Adrenal gland (tissue), 12 donors: ENCODE measurements around the gene TSSK2. TPM values are rescaled to one million over a fixed set of nuclear protein-coding genes. Genes with fewer than 3 reads are reported as not detected.
A peak's percentile ranks its signal among the peaks of the same experiment; 100 is the strongest.

Experiments
- DNase-seq, 7 donors: peaks; one replicate each; pipeline ENCODE4 v3.0.0-alpha.2; 2019 to 2020
- H3K27ac ChIP-seq, 5 donors: fragments of 200-600 bp; sonication (generic) in 4 of 5; 1 replicate in 3 of 5; 2 replicates in 2 of 5; pipeline versions ENCODE4 v1.5.1 to v1.8.0; 2016 to 2020; ENCODE audit warnings: mild to moderate bottlenecking in 1 of 5
- H3K27me3 ChIP-seq: fragments of 200-600 bp; 2 replicates; pipeline ENCODE4 v1.8.0; 2021
- H3K36me3 ChIP-seq, 2 donors: fragments of 200-600 bp; replicated peaks in 1 of 2; 1 replicate in 1 of 2; 2 replicates in 1 of 2; pipeline versions ENCODE4 v1.5.1 to v1.8.0; 2018 to 2022
- H3K4me1 ChIP-seq, 2 donors: fragments of 200-600 bp; replicated peaks in 1 of 2; 1 replicate in 1 of 2; 2 replicates in 1 of 2; pipeline versions ENCODE4 v1.5.1 to v1.8.0; 2018 to 2021
- H3K4me3 ChIP-seq, 4 donors: fragments of 200-600 bp; sonication (generic) in 3 of 4; one replicate each; pipeline ENCODE4 v1.5.1; 2016 to 2018
- H3K9me3 ChIP-seq, 3 donors: fragments of 200-600 bp; sonication (generic) in 1 of 3; replicated peaks in 1 of 3; 1 replicate in 2 of 3; 2 replicates in 1 of 3; pipeline versions ENCODE4 v1.5.1 to v1.8.0; 2016 to 2021
- POLR2A ChIP-seq, 2 donors: fragments of 450-650 bp; IDR thresholded peaks; one replicate each; pipeline ENCODE4 v1.6.1; 2017; ENCODE audit warnings: antibody characterized with exemption in 2 of 2, mild to moderate bottlenecking in 2 of 2, moderate library complexity in 1 of 2
- WGBS, 4 donors: extraction: QIAGEN DNeasy Blood & Tissue Kit in 2 of 4; methylation state at CpG; one replicate each; pipeline versions ENCODE4 v1.1.5 to v1.1.7; 2013 to 2017; 5-methylcytosine and 5-hydroxymethylcytosine counted together
- intact Hi-C, 2 donors: fragments of 100-400 bp; cut with DNase I; formaldehyde crosslinking; loops; one replicate each; pipeline versions ENCODE4 v1.14.1 to v1.15.0; 2022 to 2023
- polyA plus RNA-seq, 3 donors: library from polyadenylated mRNA; stranded (reverse); fragments of 200-250 nt in 2 of 3; fragments of 350-450 nt in 1 of 3; fragmentation: Illumina TruSeq in 1 of 3; extraction: RNeasy Lipid Tissue Mini Kit (QIAGEN cat#74804) in 1 of 3; gene quantifications; one replicate each; pipeline ENCODE4 v1.2.3, GENCODE V29; 2013 to 2014
- total RNA-seq, 9 donors: library from RNA; depleted of rRNA in 4 of 9; stranded (reverse); fragments of >200 nt in 4 of 9; fragments of 120-200 nt in 1 of 9; fragmentation: NEBNext Ultra II Directional in 1 of 9; extraction: Animal tissue kit (Norgen Biotek cat#: 25700) in 1 of 9; gene quantifications; one replicate each; pipeline versions ENCODE4 v1.1.0 to v1.2.4, GENCODE V29; 2013 to 2023
- TF ChIP-seq, protein P1 (sequence below), 6 experiments: fragments of 450-650 bp in 4 of 6; fragments of 200-600 bp in 2 of 6; sonication (generic) in 1 of 6; IDR thresholded peaks; 1 replicate in 5 of 6; 2 replicates in 1 of 6; pipeline versions ENCODE4 v1.5.1 to v1.8.0; 2016 to 2021; ENCODE audit warnings: antibody characterized with exemption in 6 of 6, mild to moderate bottlenecking in 2 of 6, moderate library complexity in 1 of 6
- donor health status: healthy with polysubstance abuse.
- donor health status: Bipolar disorder and iron deficiency.
- donor health status: DM: yes; HTN: yes; CAD: no.
- donor health status: DM: no; HTN: no; CAD: no.
- donor health status: DM: no; HTN: no; CAD: no.
- donor health status: DM: yes; HTN: yes; CAD: no.

TSSK2 gene
- total and polyA plus RNA-seq, 12 donors = 0.06 to 0.32 TPM; not detected in 10

DNA sequence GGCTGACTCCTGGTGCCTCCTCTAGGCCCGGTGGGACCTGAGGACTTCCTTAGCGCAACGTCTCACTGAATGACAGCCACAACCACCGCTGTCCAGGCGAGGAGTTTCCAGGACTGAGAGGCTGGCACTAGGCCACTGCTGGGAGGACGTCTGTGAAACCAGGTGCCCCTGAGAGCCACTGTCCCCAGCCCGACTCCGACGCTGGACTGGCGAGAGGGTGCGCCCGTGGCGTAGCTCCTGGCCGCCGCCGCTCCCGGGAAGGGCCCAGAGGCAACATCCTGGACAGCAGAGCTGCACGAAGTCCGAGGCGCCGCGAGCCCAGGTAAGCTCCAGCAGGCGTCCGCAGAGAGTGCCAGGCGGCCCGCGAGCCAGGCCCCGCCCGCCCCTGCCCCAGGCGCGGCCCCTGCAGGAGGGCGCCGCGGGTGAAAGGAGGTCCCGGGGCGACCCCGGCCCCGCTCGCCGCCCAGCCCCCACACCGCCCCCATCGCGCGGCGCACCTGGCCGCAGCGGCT lies 9.4 kb upstream of the TSSK2 start:
- Histone ChIP-seq H3K9me3 (no peaks in the 10 kb centered on the region), H3K36me3 (no peaks in the 10 kb centered on the region), H3K27ac (peak overlapping the region; percentile 78 to 99 (median 92)), H3K4me1 (peaks cover 9 to 47% of the 10 kb centered on the region in 2 donors), H3K4me3 (peak overlapping the region; percentile 37 to 98 (median 68)), H3K27me3 (no peaks in the 10 kb centered on the region)
- peak; percentile 62 to 88 (median 78) for DNase-seq
- peak; percentile 19 to 53 for TF ChIP-seq POLR2A (IDR thresholded peaks at IDR 0.05)
- TF ChIP-seq, protein P1, sequence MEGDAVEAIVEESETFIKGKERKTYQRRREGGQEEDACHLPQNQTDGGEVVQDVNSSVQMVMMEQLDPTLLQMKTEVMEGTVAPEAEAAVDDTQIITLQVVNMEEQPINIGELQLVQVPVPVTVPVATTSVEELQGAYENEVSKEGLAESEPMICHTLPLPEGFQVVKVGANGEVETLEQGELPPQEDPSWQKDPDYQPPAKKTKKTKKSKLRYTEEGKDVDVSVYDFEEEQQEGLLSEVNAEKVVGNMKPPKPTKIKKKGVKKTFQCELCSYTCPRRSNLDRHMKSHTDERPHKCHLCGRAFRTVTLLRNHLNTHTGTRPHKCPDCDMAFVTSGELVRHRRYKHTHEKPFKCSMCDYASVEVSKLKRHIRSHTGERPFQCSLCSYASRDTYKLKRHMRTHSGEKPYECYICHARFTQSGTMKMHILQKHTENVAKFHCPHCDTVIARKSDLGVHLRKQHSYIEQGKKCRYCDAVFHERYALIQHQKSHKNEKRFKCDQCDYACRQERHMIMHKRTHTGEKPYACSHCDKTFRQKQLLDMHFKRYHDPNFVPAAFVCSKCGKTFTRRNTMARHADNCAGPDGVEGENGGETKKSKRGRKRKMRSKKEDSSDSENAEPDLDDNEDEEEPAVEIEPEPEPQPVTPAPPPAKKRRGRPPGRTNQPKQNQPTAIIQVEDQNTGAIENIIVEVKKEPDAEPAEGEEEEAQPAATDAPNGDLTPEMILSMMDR (IDR thresholded peaks at IDR 0.05) = no peak
- 0% methylated on average over 1 to 47 of the region's 47 CpGs for whole genome bisulfite sequencing, 4 donors
- intact Hi-C loops = no loop called here

DNA sequence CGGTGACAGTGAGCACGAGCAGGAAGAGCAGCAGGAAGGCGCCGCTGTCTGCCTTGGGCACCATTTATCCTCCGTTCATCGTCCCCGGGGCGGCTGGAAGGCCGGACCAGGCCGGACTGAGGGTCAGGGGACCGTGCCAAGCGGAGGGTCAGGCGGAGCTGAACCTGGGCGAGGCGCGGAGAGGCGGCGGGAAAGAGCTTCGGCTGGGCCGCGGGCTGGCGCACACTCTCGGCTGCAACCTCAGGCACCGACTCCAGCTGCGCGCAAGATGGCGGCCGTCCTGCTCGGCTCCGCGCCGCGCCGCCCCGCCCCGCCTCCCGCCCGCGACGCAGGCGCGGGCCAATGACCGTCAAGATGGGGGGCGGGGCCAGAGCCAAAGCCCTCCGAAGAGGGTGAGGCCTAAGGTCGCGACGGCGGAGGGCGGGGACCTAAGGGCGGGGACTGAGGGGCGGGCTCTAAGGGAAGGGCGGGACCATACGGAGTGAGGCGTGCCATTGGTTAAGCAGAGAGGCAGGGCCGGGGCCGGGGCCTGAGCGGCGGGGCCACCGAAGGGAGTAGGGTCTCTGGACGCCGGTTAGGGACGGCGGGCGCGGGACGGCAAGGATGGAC lies 8.9 kb upstream of the TSSK2 start, which contains the start of gene DGCR2:
TSS of gene DGCR2 (minus strand) at position 270 of the 609 bp plus-strand sequence. CDS start at position 64, 206 bp downstream.
- WGBS, 4 donors = 0 to 1% (median 0%) methylated on average over 21 to 67 of the region's 67 CpGs
- Histone ChIP-seq H3K4me1 (peaks cover 9 to 43% of the 10 kb centered on the region in 2 donors), H3K27me3 (no peaks in the 10 kb centered on the region), H3K9me3 (no peaks in the 10 kb centered on the region), H3K27ac (peak within 1 kb of the TSS; percentile 78 to 99 (median 92)), H3K36me3 (no peaks in the 10 kb centered on the region), H3K4me3 (peak within 1 kb of the TSS; percentile 37 to 98 (median 68))
- intact Hi-C loops = no loop called here
- DNase-seq = peak; percentile 97 to 98 (median 97)
- TF ChIP-seq, protein P1 (IDR thresholded peaks at IDR 0.05) = no peak
- TF ChIP-seq POLR2A (IDR thresholded peaks at IDR 0.05) = peak; percentile 66 to 75

DNA sequence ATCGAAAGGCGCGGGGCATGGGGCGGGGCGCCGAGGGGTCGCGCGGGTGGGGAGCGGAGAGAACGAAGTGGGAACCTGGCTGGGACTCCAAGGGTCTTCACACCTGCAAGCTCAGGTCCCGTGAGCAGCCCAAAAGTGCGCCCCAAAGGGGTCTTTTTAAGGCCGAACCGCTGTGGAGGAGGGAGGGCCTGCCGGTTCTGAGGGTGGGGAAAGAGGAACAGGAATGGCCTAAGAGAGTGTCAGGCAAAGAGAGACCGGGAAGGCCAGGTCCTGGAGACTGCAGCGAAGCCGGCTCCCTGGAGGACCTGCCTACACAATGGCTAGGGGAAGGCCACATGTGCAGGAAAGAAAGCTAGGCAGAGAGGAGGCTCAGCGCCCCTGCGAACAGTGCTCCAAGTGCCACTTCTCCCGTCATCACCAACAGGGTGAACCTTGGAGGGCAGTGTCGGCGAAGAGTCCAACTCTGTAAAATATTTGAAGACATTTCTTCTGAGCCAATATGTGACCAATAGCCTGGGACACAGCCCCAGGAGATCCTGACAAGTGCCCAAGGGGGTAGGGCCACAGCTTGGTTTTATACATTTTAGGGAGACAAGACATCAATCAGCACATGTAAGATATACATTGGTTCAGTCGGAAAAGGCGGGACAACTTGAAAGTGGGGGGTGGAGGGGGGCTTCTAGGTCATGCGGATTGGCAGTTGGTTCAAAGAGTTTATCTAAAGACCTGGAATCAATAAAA lies 8.2 kb upstream of the TSSK2 start:
- Histone ChIP-seq H3K4me1 (peaks cover 9 to 37% of the 10 kb centered on the region in 2 donors), H3K27me3 (no peaks in the 10 kb centered on the region), H3K27ac (peak overlapping the region in 2 of 5 donors; percentile 62 to 78), H3K4me3 (peak overlapping the region in 2 of 4 donors; percentile 34 to 98), H3K36me3 (no peaks in the 10 kb centered on the region), H3K9me3 (no peaks in the 10 kb centered on the region)
- DNase-seq = peak in 6 of 7 donors; percentile 38 to 72 (median 58)
- TF ChIP-seq, protein P1 (IDR thresholded peaks at IDR 0.05) = no peak
- TF ChIP-seq POLR2A (IDR thresholded peaks at IDR 0.05) = no peak
- intact Hi-C loops = no loop called here
- 18 to 21% (median 20%) methylated on average over 22 to 27 of the region's 27 CpGs for WGBS, 4 donors

DNA sequence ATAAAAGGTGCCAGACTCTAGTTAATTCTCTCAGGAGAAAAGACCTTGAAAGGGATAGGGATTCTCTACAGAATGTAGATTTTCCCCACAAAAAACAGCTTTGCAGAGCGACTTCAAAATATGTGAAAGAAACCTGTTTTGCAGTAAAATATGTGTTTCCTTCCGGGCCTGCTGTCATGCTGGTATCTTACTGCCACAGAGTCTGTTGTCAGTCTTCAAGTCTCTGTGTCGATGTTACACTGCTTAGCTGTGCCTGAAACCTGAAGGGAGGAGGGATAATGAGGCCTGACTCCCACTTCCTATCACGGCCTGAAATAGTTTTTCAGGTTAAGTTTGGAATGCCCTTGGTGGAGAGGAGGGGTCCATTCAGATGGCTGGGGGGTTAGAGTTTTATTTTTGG lies 7.2 kb upstream of the TSSK2 start:
- no peaks in the 10 kb centered on the region for H3K27me3 ChIP-seq
- H3K9me3 ChIP-seq = no peaks in the 10 kb centered on the region
- peaks cover 9 to 31% of the 10 kb centered on the region in 2 donors for H3K4me1 ChIP-seq
- H3K27ac ChIP-seq = no peak overlapping the region
- intact Hi-C loops = no loop called here
- TF ChIP-seq, protein P1 (IDR thresholded peaks at IDR 0.05) = no peak
- no peak for TF ChIP-seq POLR2A (IDR thresholded peaks at IDR 0.05)
- H3K36me3 ChIP-seq = no peaks in the 10 kb centered on the region
- no peak for DNase-seq
- 89 to 94% (median 93%) methylated on average over 4 of the region's 4 CpGs for WGBS, 4 donors
- no peak overlapping the region for H3K4me3 ChIP-seq
